IMR-90 (cell line): Measurements from ENCODE around the gene KRTAP2-1.

Experiments used
- BHLHE40 ChIP-seq: fragments of 150-350 bp; IDR thresholded peaks from 2 replicates; pipeline ENCODE4 v1.6.1; 2016; ENCODE audit warnings: mild to moderate bottlenecking, low read depth, low read length
- FOS ChIP-seq: fragments of 150-350 bp; IDR thresholded peaks from 2 replicates; pipeline ENCODE4 v1.6.1; 2016; ENCODE audit warnings: low read depth, low read length
- MAZ ChIP-seq: IDR thresholded peaks from 2 replicates; pipeline ENCODE4 v1.6.1; 2012; ENCODE audit warnings: low read depth, mild to moderate bottlenecking, low read length, improper control_type of control experiment, moderate library complexity, borderline replicate concordance
- POLR2A ChIP-seq: IDR thresholded peaks from 2 replicates; pipeline ENCODE4 v1.6.1; 2012; ENCODE audit warnings: mild to moderate bottlenecking, low read depth, low read length
- RAD21 ChIP-seq: IDR thresholded peaks from 2 replicates; pipeline ENCODE4 v1.6.1; 2012; ENCODE audit warnings: low read length, improper control_type of control experiment
- RFX5 ChIP-seq: IDR thresholded peaks from 2 replicates; pipeline ENCODE4 v1.8.0; 2012; ENCODE audit warnings: low read depth, mild to moderate bottlenecking, low read length, moderate library complexity
- SMC3 ChIP-seq: fragments of 150-350 bp; IDR thresholded peaks from 2 replicates; pipeline ENCODE4 v1.6.1; 2016; ENCODE audit warnings: low read depth, mild to moderate bottlenecking, antibody characterized with exemption, low read length, moderate library complexity
- TF ChIP-seq, protein P1 (sequence below): conservative IDR thresholded peaks from 2 replicates; pipeline ENCODE4 v1.5.1; 2012; ENCODE audit warnings: mild to moderate bottlenecking, low read depth, low read length, improper control_type of control experiment
- TF ChIP-seq, protein P2 (sequence below): fragments of 150-350 bp; IDR thresholded peaks from 2 replicates; pipeline ENCODE4 v1.6.1; 2017; ENCODE audit warnings: mild to moderate bottlenecking, antibody characterized with exemption, low read length, low read depth

DNA sequence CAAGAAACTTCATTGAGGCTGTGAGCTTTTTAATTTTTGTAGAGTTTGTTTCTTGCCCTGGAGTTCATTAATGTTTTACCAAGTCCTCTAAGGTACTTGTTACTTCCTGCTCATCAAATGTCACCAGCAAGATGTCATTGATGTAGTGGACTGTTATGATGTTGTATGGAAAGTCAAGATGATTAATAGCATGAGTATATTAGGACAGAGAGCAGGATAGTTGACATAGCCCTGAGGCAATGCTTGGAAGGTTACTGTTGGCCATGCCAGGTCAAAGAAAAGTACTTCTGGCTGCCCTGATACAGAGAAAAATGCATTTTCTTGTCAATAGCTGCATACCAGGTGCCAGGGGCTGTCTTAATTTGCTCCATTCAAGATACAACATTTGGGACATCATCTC lies 26.8 kb downstream of the KRTAP2-1 start:
- TF ChIP-seq, protein P1, sequence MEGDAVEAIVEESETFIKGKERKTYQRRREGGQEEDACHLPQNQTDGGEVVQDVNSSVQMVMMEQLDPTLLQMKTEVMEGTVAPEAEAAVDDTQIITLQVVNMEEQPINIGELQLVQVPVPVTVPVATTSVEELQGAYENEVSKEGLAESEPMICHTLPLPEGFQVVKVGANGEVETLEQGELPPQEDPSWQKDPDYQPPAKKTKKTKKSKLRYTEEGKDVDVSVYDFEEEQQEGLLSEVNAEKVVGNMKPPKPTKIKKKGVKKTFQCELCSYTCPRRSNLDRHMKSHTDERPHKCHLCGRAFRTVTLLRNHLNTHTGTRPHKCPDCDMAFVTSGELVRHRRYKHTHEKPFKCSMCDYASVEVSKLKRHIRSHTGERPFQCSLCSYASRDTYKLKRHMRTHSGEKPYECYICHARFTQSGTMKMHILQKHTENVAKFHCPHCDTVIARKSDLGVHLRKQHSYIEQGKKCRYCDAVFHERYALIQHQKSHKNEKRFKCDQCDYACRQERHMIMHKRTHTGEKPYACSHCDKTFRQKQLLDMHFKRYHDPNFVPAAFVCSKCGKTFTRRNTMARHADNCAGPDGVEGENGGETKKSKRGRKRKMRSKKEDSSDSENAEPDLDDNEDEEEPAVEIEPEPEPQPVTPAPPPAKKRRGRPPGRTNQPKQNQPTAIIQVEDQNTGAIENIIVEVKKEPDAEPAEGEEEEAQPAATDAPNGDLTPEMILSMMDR, result no peak
- TF ChIP-seq FOS (no peak), MAZ (no peak), SMC3 (no peak), BHLHE40 (no peak), POLR2A (no peak), RAD21 (no peak), RFX5 (no peak)
- TF ChIP-seq, protein P2, sequence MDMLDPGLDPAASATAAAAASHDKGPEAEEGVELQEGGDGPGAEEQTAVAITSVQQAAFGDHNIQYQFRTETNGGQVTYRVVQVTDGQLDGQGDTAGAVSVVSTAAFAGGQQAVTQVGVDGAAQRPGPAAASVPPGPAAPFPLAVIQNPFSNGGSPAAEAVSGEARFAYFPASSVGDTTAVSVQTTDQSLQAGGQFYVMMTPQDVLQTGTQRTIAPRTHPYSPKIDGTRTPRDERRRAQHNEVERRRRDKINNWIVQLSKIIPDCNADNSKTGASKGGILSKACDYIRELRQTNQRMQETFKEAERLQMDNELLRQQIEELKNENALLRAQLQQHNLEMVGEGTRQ, result no peak
